HEK293 (cell line): ENCODE data around the gene SNTG2.

Source experiments
- CTCF ChIA-PET: fragments of 350-600 bp; formaldehyde crosslinking; extraction: SDS; loops from one replicate; lab custom pipeline; 2021; ENCODE audit warnings: antibody characterized with exemption; lab: Yijun Ruan, JAX
- POLR2A ChIA-PET: fragments of 300-600 bp; formaldehyde crosslinking; extraction: SDS; loops from one replicate; lab custom pipeline; 2020; ENCODE audit warnings: antibody characterized with exemption, inconsistent platforms; lab: Yijun Ruan, JAX
- H3K27ac ChIP-seq: fragments of 200-500 bp; sonication (Bioruptor generic); 2 replicates; pipeline ENCODE4 v1.5.1; 2014; ENCODE audit warnings: low read depth, low read length, control low read depth, inconsistent platforms; ENCODE audit errors: extremely low read depth
- H3K36me3 ChIP-seq, 2 experiments: fragments of 200-500 bp in 1 of 2; sonication (Bioruptor generic) in 1 of 2; 1 replicate in 1 of 2; 2 replicates in 1 of 2; pipeline ENCODE4 v1.5.1; 2014 to 2017; ENCODE audit warnings: inconsistent platforms in 2 of 2, low read length in 2 of 2; ENCODE audit not compliant: control insufficient read depth in 2 of 2, insufficient read depth in 1 of 2
- H3K4me1 ChIP-seq: fragments of 200-500 bp; sonication (Bioruptor generic); 2 replicates; pipeline ENCODE4 v1.5.1; 2014; ENCODE audit warnings: mild to moderate bottlenecking, low read length, inconsistent platforms; ENCODE audit not compliant: control insufficient read depth, insufficient read depth
- H3K4me3 ChIP-seq: 2 replicates; pipeline ENCODE4 v1.5.1; 2011; ENCODE audit warnings: low read depth, mild to moderate bottlenecking, control low read depth, low read length, moderate library complexity
- H3K9me3 ChIP-seq: fragments of 200-500 bp; sonication (Bioruptor generic); 2 replicates; pipeline ENCODE4 v1.5.1; 2014; ENCODE audit warnings: low read depth, low read length, inconsistent platforms; ENCODE audit not compliant: control insufficient read depth, insufficient read depth
- ZBTB8A ChIP-seq: fragments of 450-650 bp; formaldehyde crosslinking; IDR thresholded peaks from 2 replicates; pipeline ENCODE4 v1.5.1; 2016; ENCODE audit warnings: missing biosample characterization, missing genetic modification characterization
- ZNF114 ChIP-seq: fragments of 450-650 bp; formaldehyde crosslinking; IDR thresholded peaks from 2 replicates; pipeline ENCODE4 v1.5.0; 2017; ENCODE audit warnings: missing biosample characterization, missing genetic modification characterization
- ZNF354C ChIP-seq: fragments of 450-650 bp; formaldehyde crosslinking; IDR thresholded peaks from 2 replicates; pipeline ENCODE4 v1.5.1; 2016; ENCODE audit warnings: missing biosample characterization, missing genetic modification characterization, low read depth, borderline replicate concordance
- ZNF416 ChIP-seq: fragments of 450-650 bp; formaldehyde crosslinking; IDR thresholded peaks from 2 replicates; pipeline ENCODE4 v1.5.1; 2016; ENCODE audit warnings: missing biosample characterization, missing genetic modification characterization
- ZNF548 ChIP-seq: fragments of 450-650 bp; formaldehyde crosslinking; IDR thresholded peaks from 2 replicates; pipeline ENCODE4 v1.5.1; 2016; ENCODE audit warnings: missing biosample characterization, missing genetic modification characterization
- ZNF555 ChIP-seq: fragments of 450-650 bp; formaldehyde crosslinking; conservative IDR thresholded peaks from 2 replicates; pipeline ENCODE4 v1.5.1; 2017; ENCODE audit warnings: missing biosample characterization, mild to moderate bottlenecking, missing genetic modification characterization, inconsistent platforms
- ZNF654 ChIP-seq: fragments of 450-650 bp; formaldehyde crosslinking; IDR thresholded peaks from 2 replicates; pipeline ENCODE4 v1.5.1; 2016; ENCODE audit warnings: low read depth, missing biosample characterization, missing genetic modification characterization
- ZNF660 ChIP-seq: fragments of 450-650 bp; IDR thresholded peaks from 2 replicates; pipeline ENCODE4 v1.5.1; 2018; ENCODE audit warnings: missing biosample characterization, mild to moderate bottlenecking, missing genetic modification characterization
- ZNF792 ChIP-seq: fragments of 450-650 bp; formaldehyde crosslinking; IDR thresholded peaks from 2 replicates; pipeline ENCODE4 v1.5.1; 2016; ENCODE audit warnings: missing biosample characterization, missing genetic modification characterization
- TF ChIP-seq, protein P1 (sequence below): fragments of 450-650 bp; formaldehyde crosslinking; IDR thresholded peaks from 2 replicates; pipeline ENCODE4 v1.5.1; 2016; ENCODE audit warnings: missing biosample characterization, missing genetic modification characterization
- TF ChIP-seq, protein P2 (sequence below): fragments of 450-650 bp; formaldehyde crosslinking; IDR thresholded peaks from 2 replicates; pipeline ENCODE4 v1.5.1; 2016; ENCODE audit warnings: missing biosample characterization, missing genetic modification characterization, low read depth
- TF ChIP-seq, protein P3 (sequence below): fragments of 450-650 bp; formaldehyde crosslinking; IDR thresholded peaks from 2 replicates; pipeline ENCODE4 v1.5.1; 2016; ENCODE audit warnings: missing biosample characterization, missing genetic modification characterization
- TF ChIP-seq, protein P4 (sequence below): fragments of 450-650 bp; formaldehyde crosslinking; IDR thresholded peaks from 2 replicates; pipeline ENCODE4 v1.5.1; 2017; ENCODE audit warnings: missing biosample characterization, missing genetic modification characterization
- TF ChIP-seq, protein P5 (sequence below): fragments of 450-650 bp; IDR thresholded peaks from 2 replicates; pipeline ENCODE4 v1.5.1; 2018; ENCODE audit warnings: missing biosample characterization, missing genetic modification characterization
- TF ChIP-seq, protein P6 (sequence below): fragments of 450-650 bp; formaldehyde crosslinking; IDR thresholded peaks from 2 replicates; pipeline ENCODE4 v1.5.1; 2016; ENCODE audit warnings: missing biosample characterization, missing genetic modification characterization
- TF ChIP-seq, protein P7 (sequence below): fragments of 450-650 bp; formaldehyde crosslinking; conservative IDR thresholded peaks from 2 replicates; pipeline ENCODE4 v1.5.1; 2016; ENCODE audit warnings: low read depth, missing biosample characterization, missing genetic modification characterization
- TF ChIP-seq, protein P8 (sequence below): fragments of 450-650 bp; formaldehyde crosslinking; IDR thresholded peaks from 2 replicates; pipeline ENCODE4 v1.5.1; 2016; ENCODE audit warnings: missing biosample characterization, missing genetic modification characterization

The SNTG2 gene

DNA sequence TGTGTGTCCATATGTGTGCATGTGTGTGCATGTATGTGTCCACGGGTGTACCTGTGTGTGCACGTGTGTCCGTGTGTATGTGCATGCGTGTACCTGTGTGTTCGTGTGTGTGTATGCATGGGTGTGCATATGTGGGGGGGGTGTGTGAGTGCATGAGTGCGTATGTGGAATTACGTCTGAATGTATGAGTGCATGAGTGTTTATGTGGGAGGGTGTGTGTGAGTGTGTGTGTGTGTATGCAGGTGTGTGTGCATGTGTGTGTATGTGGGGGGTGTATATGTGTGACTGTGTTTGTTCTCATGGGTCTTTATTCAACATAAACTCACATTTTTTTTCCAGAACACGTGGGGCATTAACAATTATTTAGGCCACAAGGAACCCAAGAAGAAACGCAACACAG, 208.4 kb downstream of the SNTG2 start:
- ChIA-PET POLR2A (no interaction called here), CTCF (no interaction called here)
- no peaks in the 10 kb centered on the region for H3K36me3 ChIP-seq
- no peak overlapping the region for H3K27ac ChIP-seq
- H3K4me3 ChIP-seq, result no peak overlapping the region
- TF ChIP-seq, protein P1, sequence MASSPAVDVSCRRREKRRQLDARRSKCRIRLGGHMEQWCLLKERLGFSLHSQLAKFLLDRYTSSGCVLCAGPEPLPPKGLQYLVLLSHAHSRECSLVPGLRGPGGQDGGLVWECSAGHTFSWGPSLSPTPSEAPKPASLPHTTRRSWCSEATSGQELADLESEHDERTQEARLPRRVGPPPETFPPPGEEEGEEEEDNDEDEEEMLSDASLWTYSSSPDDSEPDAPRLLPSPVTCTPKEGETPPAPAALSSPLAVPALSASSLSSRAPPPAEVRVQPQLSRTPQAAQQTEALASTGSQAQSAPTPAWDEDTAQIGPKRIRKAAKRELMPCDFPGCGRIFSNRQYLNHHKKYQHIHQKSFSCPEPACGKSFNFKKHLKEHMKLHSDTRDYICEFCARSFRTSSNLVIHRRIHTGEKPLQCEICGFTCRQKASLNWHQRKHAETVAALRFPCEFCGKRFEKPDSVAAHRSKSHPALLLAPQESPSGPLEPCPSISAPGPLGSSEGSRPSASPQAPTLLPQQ (tag by site-specific recombination), result no peak
- TF ChIP-seq, protein P2, sequence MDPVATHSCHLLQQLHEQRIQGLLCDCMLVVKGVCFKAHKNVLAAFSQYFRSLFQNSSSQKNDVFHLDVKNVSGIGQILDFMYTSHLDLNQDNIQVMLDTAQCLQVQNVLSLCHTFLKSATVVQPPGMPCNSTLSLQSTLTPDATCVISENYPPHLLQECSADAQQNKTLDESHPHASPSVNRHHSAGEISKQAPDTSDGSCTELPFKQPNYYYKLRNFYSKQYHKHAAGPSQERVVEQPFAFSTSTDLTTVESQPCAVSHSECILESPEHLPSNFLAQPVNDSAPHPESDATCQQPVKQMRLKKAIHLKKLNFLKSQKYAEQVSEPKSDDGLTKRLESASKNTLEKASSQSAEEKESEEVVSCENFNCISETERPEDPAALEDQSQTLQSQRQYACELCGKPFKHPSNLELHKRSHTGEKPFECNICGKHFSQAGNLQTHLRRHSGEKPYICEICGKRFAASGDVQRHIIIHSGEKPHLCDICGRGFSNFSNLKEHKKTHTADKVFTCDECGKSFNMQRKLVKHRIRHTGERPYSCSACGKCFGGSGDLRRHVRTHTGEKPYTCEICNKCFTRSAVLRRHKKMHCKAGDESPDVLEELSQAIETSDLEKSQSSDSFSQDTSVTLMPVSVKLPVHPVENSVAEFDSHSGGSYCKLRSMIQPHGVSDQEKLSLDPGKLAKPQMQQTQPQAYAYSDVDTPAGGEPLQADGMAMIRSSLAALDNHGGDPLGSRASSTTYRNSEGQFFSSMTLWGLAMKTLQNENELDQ (tag by site-specific recombination), result no peak
- TF ChIP-seq, protein P3, sequence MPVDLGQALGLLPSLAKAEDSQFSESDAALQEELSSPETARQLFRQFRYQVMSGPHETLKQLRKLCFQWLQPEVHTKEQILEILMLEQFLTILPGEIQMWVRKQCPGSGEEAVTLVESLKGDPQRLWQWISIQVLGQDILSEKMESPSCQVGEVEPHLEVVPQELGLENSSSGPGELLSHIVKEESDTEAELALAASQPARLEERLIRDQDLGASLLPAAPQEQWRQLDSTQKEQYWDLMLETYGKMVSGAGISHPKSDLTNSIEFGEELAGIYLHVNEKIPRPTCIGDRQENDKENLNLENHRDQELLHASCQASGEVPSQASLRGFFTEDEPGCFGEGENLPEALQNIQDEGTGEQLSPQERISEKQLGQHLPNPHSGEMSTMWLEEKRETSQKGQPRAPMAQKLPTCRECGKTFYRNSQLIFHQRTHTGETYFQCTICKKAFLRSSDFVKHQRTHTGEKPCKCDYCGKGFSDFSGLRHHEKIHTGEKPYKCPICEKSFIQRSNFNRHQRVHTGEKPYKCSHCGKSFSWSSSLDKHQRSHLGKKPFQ, result no peak
- TF ChIP-seq, protein P4, sequence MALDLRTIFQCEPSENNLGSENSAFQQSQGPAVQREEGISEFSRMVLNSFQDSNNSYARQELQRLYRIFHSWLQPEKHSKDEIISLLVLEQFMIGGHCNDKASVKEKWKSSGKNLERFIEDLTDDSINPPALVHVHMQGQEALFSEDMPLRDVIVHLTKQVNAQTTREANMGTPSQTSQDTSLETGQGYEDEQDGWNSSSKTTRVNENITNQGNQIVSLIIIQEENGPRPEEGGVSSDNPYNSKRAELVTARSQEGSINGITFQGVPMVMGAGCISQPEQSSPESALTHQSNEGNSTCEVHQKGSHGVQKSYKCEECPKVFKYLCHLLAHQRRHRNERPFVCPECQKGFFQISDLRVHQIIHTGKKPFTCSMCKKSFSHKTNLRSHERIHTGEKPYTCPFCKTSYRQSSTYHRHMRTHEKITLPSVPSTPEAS (tag by site-specific recombination), result peak; percentile 75
- TF ChIP-seq ZNF792 (tag by site-specific recombination) (no peak), ZNF354C (tag by site-specific recombination) (no peak), ZNF114 (tag by site-specific recombination) (no peak)
- TF ChIP-seq, protein P5, sequence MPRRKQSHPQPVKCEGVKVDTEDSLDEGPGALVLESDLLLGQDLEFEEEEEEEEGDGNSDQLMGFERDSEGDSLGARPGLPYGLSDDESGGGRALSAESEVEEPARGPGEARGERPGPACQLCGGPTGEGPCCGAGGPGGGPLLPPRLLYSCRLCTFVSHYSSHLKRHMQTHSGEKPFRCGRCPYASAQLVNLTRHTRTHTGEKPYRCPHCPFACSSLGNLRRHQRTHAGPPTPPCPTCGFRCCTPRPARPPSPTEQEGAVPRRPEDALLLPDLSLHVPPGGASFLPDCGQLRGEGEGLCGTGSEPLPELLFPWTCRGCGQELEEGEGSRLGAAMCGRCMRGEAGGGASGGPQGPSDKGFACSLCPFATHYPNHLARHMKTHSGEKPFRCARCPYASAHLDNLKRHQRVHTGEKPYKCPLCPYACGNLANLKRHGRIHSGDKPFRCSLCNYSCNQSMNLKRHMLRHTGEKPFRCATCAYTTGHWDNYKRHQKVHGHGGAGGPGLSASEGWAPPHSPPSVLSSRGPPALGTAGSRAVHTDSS (tag by site-specific recombination), result no peak
- no peaks in the 10 kb centered on the region for H3K9me3 ChIP-seq
- no peaks in the 10 kb centered on the region for H3K4me1 ChIP-seq

DNA sequence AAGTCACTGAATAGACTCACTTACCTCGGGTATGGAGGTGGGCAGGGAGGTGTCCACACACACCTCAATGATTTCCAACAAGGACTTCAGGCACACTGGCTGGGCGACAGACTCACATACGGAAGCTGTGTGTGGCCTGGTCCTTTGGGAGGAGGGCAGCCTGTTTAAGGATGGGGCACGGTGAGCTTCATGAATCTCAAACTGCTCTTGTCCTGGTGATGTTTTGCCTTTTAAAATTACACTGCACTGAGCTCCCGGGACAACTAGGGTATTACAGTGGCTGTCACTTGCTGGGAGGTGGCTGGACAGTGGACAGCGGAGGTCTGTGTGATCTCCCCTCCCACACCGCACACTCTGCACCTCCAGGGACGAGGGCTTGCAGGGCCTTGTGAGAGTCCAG, 211.6 kb downstream of the SNTG2 start:
- H3K4me1 ChIP-seq, result no peaks in the 10 kb centered on the region
- H3K36me3 ChIP-seq, result no peaks in the 10 kb centered on the region
- H3K9me3 ChIP-seq, result no peaks in the 10 kb centered on the region
- POLR2A ChIA-PET, result no interaction called here
- H3K27ac ChIP-seq, result no peak overlapping the region
- CTCF ChIA-PET, result interaction anchor here (0.6 kb wide), 1 partner anchor 383 kb away, joined by 3 read pairs; no protein-coding TSS in a partner anchor
- no peak overlapping the region for H3K4me3 ChIP-seq
- no peak for TF ChIP-seq ZNF548 (tag by site-specific recombination)
- TF ChIP-seq, protein P6, sequence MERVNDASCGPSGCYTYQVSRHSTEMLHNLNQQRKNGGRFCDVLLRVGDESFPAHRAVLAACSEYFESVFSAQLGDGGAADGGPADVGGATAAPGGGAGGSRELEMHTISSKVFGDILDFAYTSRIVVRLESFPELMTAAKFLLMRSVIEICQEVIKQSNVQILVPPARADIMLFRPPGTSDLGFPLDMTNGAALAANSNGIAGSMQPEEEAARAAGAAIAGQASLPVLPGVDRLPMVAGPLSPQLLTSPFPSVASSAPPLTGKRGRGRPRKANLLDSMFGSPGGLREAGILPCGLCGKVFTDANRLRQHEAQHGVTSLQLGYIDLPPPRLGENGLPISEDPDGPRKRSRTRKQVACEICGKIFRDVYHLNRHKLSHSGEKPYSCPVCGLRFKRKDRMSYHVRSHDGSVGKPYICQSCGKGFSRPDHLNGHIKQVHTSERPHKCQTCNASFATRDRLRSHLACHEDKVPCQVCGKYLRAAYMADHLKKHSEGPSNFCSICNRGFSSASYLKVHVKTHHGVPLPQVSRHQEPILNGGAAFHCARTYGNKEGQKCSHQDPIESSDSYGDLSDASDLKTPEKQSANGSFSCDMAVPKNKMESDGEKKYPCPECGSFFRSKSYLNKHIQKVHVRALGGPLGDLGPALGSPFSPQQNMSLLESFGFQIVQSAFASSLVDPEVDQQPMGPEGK, result no peak
- TF ChIP-seq ZNF660 (tag by site-specific recombination), result no peak
- TF ChIP-seq, protein P7, sequence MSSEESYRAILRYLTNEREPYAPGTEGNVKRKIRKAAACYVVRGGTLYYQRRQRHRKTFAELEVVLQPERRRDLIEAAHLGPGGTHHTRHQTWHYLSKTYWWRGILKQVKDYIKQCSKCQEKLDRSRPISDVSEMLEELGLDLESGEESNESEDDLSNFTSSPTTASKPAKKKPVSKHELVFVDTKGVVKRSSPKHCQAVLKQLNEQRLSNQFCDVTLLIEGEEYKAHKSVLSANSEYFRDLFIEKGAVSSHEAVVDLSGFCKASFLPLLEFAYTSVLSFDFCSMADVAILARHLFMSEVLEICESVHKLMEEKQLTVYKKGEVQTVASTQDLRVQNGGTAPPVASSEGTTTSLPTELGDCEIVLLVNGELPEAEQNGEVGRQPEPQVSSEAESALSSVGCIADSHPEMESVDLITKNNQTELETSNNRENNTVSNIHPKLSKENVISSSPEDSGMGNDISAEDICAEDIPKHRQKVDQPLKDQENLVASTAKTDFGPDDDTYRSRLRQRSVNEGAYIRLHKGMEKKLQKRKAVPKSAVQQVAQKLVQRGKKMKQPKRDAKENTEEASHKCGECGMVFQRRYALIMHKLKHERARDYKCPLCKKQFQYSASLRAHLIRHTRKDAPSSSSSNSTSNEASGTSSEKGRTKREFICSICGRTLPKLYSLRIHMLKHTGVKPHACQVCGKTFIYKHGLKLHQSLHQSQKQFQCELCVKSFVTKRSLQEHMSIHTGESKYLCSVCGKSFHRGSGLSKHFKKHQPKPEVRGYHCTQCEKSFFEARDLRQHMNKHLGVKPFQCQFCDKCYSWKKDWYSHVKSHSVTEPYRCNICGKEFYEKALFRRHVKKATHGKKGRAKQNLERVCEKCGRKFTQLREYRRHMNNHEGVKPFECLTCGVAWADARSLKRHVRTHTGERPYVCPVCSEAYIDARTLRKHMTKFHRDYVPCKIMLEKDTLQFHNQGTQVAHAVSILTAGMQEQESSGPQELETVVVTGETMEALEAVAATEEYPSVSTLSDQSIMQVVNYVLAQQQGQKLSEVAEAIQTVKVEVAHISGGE, result no peak
- no peak for TF ChIP-seq ZNF654 (tag by site-specific recombination)
- TF ChIP-seq, protein P4 (tag by site-specific recombination), result no peak
- no peak for TF ChIP-seq ZNF416 (tag by site-specific recombination)
- TF ChIP-seq ZNF555, result no peak
- TF ChIP-seq ZBTB8A (tag by site-specific recombination), result no peak
- TF ChIP-seq, protein P8, sequence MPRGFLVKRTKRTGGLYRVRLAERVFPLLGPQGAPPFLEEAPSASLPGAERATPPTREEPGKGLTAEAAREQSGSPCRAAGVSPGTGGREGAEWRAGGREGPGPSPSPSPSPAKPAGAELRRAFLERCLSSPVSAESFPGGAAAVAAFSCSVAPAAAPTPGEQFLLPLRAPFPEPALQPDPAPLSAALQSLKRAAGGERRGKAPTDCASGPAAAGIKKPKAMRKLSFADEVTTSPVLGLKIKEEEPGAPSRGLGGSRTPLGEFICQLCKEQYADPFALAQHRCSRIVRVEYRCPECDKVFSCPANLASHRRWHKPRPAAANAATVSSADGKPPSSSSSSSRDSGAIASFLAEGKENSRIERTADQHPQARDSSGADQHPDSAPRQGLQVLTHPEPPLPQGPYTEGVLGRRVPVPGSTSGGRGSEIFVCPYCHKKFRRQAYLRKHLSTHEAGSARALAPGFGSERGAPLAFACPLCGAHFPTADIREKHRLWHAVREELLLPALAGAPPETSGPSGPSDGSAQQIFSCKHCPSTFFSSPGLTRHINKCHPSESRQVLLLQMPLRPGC (tag by site-specific recombination), result no peak
